HEK293T (cell line): ENCODE results near the gene SLC35G6.

Experiments
- ELF4 ChIP-seq: fragments of 450-650 bp; IDR thresholded peaks from 2 replicates; pipeline ENCODE4 v1.6.1; 2017; ENCODE audit warnings: antibody characterized with exemption
- FOXK2 ChIP-seq: fragments of 450-650 bp; IDR thresholded peaks from 2 replicates; pipeline ENCODE4 v1.6.1; 2016; ENCODE audit warnings: mild to moderate bottlenecking
- SP1 ChIP-seq: fragments of 450-650 bp; IDR thresholded peaks from 2 replicates; pipeline ENCODE4 v1.6.1; 2017
- SUZ12 ChIP-seq: fragments of 450-650 bp; IDR thresholded peaks from 2 replicates; pipeline ENCODE4 v1.6.1; 2016; ENCODE audit warnings: mild to moderate bottlenecking
- ZNF384 ChIP-seq: fragments of 450-650 bp; IDR thresholded peaks from 2 replicates; pipeline ENCODE4 v1.6.1; 2016

GRCh38 chr17:7462474-7463371 lies 18.5 kb upstream of the SLC35G6 start:
- TF ChIP-seq FOXK2: no peak
- no peak for TF ChIP-seq SUZ12
- no peak for TF ChIP-seq SP1
- no peak for TF ChIP-seq ELF4
- TF ChIP-seq ZNF384: no peak
